ENCODE measurements around the gene ISCA2.

Gene ISCA2

GRCh38 chr14:74483321-74483720 is 10.2 kb upstream of the ISCA2 start:
- DNase-seq (ENCODE audit: low spot score), result no peak

GRCh38 chr14:74486164-74486563 is 7.4 kb upstream of the ISCA2 start:
- DNase-seq (ENCODE audit: low spot score), result no peak

GRCh38 chr14:74488786-74489397 is 4.7 kb upstream of the ISCA2 start:
- no peak for DNase-seq (ENCODE audit: low spot score)

- DNase-seq (ENCODE audit: low spot score), result no peak
Measured at GRCh38 chr14:74490486-74490885, 3.1 kb upstream of the ISCA2 start.

GRCh38 chr14:74491956-74492775 is 1.4 kb upstream of the ISCA2 start:
- DNase-seq (ENCODE audit: low spot score), result peak; percentile 45

GRCh38 chr14:74492776-74493342 is 706 bp upstream of the ISCA2 start, which contains the start of gene NPC2:
TSS of gene NPC2 (minus strand) at chr14:74493305. CDS start at chr14:74493274, 31 bp downstream.
- DNase-seq (ENCODE audit: low spot score), result no peak

- no peak for DNase-seq (ENCODE audit: low spot score)
Measured at GRCh38 chr14:74495356-74495755, 1.8 kb downstream of the ISCA2 start.

- no peak for DNase-seq (ENCODE audit: low spot score)
Measured at GRCh38 chr14:74500417-74501134, 7.0 kb downstream of the ISCA2 start.

- DNase-seq (ENCODE audit: low spot score), result peak; percentile 69
Measured at GRCh38 chr14:74501135-74501614, 7.6 kb downstream of the ISCA2 start.

GRCh38 chr14:74501691-74502090 is 8.1 kb downstream of the ISCA2 start:
- no peak for DNase-seq (ENCODE audit: low spot score)

- DNase-seq (ENCODE audit: low spot score), result no peak
Measured at GRCh38 chr14:74502236-74503019, 8.9 kb downstream of the ISCA2 start.

GRCh38 chr14:74503291-74503937 is 9.8 kb downstream of the ISCA2 start:
- no peak for DNase-seq (ENCODE audit: low spot score)

GRCh38 chr14:74503938-74504335 is 10.4 kb downstream of the ISCA2 start:
- no peak for DNase-seq (ENCODE audit: low spot score)

GRCh38 chr14:74504412-74504811 is 10.8 kb downstream of the ISCA2 start:
- no peak for DNase-seq (ENCODE audit: low spot score)

- DNase-seq (ENCODE audit: low spot score), result no peak
Measured at GRCh38 chr14:74504874-74505720, 11.5 kb downstream of the ISCA2 start.

- no peak for DNase-seq (ENCODE audit: low spot score)
Measured at GRCh38 chr14:74505831-74506230, 12.3 kb downstream of the ISCA2 start.

GRCh38 chr14:74506411-74506851 is 12.9 kb downstream of the ISCA2 start:
- no peak for DNase-seq (ENCODE audit: low spot score)

GRCh38 chr14:74507085-74507484 is 13.5 kb downstream of the ISCA2 start:
- no peak for DNase-seq (ENCODE audit: low spot score)

GRCh38 chr14:74507840-74508239 is 14.3 kb downstream of the ISCA2 start:
- no peak for DNase-seq (ENCODE audit: low spot score)

- no peak for DNase-seq (ENCODE audit: low spot score)
Measured at GRCh38 chr14:74508292-74508731, 14.7 kb downstream of the ISCA2 start.

All from AG20443 (cell line).